ENCODE measurements around the gene PTPRN. TPM values are rescaled to one million over a fixed set of nuclear protein-coding genes. Genes with fewer than 3 reads are reported as not detected.

PTPRN gene
- total and polyA plus RNA-seq, 10 of the 15 experiments (the other 5 are each of a cell fraction or from before 2014, with no cell fraction given): 0.28 to 0.69 TPM; not detected in 8

DNA sequence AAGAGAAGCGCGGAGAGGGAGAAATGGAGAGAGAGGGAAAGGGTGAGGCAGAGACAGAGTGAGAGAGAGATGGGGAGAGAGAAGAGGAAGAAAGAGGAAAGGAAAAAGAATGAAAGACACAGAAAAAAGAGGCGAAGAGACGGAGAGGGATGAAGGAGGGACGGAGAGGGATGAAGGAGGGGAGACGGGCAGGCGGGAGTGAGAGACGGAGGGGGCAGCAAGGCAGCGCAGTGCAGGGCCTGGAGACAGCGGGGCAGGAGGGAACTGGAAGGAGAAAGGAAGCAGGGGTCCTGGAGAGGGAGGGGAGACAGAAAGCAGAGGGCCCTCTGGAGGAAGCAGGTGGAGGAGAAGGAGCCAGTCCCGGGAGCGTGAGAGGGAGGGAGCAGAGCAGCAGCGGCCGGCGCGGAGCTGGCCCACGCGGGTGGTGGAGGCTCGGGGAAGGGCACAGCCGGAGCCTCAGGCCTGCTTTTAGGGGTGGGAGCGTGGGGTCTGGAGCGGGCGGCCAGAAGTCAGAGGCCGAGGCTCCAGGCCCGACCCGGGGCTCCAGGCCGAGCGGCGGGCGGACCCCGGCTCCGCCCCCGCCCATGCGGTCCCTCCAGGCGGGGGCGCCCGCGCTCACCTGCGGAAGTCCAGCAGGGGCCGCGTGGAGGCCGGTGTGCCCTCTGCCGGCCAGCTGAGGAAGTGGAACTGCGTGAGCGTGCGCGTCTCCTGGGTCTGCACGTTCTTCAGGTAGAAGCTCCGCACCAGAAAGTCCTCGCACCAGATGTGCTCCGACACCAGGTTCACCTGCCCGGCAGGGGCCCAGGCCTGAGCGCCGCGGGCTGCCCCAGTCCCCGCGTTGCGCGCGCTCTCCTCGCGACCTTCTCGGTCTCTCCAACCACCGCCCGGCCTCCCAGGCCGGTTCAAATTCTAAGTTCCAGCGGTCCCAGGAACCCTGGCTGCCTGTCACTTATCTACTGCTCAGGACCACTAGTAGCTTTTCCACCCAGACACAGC lies 14.5 kb downstream of the PTPRN start (continued):
- TF ChIP-seq, protein P1, sequence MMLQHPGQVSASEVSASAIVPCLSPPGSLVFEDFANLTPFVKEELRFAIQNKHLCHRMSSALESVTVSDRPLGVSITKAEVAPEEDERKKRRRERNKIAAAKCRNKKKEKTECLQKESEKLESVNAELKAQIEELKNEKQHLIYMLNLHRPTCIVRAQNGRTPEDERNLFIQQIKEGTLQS (IDR thresholded peaks at IDR 0.05; ENCODE audit: borderline replicate concordance, extremely low read depth, low read depth, low read length): peak; percentile 51; the same call in 1 of the 2 replicates
- TF ChIP-seq, protein P2, sequence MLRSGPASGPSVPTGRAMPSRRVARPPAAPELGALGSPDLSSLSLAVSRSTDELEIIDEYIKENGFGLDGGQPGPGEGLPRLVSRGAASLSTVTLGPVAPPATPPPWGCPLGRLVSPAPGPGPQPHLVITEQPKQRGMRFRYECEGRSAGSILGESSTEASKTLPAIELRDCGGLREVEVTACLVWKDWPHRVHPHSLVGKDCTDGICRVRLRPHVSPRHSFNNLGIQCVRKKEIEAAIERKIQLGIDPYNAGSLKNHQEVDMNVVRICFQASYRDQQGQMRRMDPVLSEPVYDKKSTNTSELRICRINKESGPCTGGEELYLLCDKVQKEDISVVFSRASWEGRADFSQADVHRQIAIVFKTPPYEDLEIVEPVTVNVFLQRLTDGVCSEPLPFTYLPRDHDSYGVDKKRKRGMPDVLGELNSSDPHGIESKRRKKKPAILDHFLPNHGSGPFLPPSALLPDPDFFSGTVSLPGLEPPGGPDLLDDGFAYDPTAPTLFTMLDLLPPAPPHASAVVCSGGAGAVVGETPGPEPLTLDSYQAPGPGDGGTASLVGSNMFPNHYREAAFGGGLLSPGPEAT (IDR thresholded peaks at IDR 0.05; ENCODE audit: low read depth): no peak
- TF ChIP-seq NFXL1 (IDR thresholded peaks at IDR 0.05; ENCODE audit: borderline replicate concordance) (no peak), RELA (IDR thresholded peaks at IDR 0.05; ENCODE audit: borderline replicate concordance, partially characterized antibody) (peak; percentile 40), RBBP5 (conservative IDR thresholded peaks at IDR 0.05) (no peak), HDGF (IDR thresholded peaks at IDR 0.05) (peak; percentile 99), SIX5 (IDR thresholded peaks at IDR 0.05; ENCODE audit: low read depth, low read length, severe bottlenecking) (no peak), RB1 (IDR thresholded peaks at IDR 0.05; ENCODE audit: borderline replicate concordance) (peak; percentile 92; the same call in 1 of the 2 replicates), EED (IDR thresholded peaks at IDR 0.05; ENCODE audit: low read depth) (peak; percentile 19; the same call in 1 of the 2 replicates), RFX5 (IDR thresholded peaks at IDR 0.05; ENCODE audit: low read depth, low read length) (0 out of 2 replicates have a peak, but pooled peaks have one; percentile 30), CREB1 (IDR thresholded peaks at IDR 0.05; ENCODE audit: low read depth) (peak; percentile 63; the same call in 1 of the 2 replicates), GATAD2B (conservative IDR thresholded peaks at IDR 0.05; ENCODE audit: low read depth) (peak; percentile 99), ZNF217 (IDR thresholded peaks at IDR 0.05) (peak; percentile 85)
- TF ChIP-seq, protein P3, sequence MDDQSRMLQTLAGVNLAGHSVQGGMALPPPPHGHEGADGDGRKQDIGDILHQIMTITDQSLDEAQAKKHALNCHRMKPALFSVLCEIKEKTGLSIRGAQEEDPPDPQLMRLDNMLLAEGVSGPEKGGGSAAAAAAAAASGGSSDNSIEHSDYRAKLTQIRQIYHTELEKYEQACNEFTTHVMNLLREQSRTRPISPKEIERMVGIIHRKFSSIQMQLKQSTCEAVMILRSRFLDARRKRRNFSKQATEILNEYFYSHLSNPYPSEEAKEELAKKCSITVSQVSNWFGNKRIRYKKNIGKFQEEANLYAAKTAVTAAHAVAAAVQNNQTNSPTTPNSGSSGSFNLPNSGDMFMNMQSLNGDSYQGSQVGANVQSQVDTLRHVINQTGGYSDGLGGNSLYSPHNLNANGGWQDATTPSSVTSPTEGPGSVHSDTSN (IDR thresholded peaks at IDR 0.05; ENCODE audit: insufficient replicate concordance, low read depth, low read length): no peak
- TF ChIP-seq, protein P4, sequence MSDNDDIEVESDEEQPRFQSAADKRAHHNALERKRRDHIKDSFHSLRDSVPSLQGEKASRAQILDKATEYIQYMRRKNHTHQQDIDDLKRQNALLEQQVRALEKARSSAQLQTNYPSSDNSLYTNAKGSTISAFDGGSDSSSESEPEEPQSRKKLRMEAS (IDR thresholded peaks at IDR 0.05; ENCODE audit: low read depth, low read length): peak; percentile 91
- TF ChIP-seq, protein P5, sequence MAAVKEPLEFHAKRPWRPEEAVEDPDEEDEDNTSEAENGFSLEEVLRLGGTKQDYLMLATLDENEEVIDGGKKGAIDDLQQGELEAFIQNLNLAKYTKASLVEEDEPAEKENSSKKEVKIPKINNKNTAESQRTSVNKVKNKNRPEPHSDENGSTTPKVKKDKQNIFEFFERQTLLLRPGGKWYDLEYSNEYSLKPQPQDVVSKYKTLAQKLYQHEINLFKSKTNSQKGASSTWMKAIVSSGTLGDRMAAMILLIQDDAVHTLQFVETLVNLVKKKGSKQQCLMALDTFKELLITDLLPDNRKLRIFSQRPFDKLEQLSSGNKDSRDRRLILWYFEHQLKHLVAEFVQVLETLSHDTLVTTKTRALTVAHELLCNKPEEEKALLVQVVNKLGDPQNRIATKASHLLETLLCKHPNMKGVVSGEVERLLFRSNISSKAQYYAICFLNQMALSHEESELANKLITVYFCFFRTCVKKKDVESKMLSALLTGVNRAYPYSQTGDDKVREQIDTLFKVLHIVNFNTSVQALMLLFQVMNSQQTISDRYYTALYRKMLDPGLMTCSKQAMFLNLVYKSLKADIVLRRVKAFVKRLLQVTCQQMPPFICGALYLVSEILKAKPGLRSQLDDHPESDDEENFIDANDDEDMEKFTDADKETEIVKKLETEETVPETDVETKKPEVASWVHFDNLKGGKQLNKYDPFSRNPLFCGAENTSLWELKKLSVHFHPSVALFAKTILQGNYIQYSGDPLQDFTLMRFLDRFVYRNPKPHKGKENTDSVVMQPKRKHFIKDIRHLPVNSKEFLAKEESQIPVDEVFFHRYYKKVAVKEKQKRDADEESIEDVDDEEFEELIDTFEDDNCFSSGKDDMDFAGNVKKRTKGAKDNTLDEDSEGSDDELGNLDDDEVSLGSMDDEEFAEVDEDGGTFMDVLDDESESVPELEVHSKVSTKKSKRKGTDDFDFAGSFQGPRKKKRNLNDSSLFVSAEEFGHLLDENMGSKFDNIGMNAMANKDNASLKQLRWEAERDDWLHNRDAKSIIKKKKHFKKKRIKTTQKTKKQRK (IDR thresholded peaks at IDR 0.05; ENCODE audit: low read depth, low read length): no peak
- TF ChIP-seq, protein P6, sequence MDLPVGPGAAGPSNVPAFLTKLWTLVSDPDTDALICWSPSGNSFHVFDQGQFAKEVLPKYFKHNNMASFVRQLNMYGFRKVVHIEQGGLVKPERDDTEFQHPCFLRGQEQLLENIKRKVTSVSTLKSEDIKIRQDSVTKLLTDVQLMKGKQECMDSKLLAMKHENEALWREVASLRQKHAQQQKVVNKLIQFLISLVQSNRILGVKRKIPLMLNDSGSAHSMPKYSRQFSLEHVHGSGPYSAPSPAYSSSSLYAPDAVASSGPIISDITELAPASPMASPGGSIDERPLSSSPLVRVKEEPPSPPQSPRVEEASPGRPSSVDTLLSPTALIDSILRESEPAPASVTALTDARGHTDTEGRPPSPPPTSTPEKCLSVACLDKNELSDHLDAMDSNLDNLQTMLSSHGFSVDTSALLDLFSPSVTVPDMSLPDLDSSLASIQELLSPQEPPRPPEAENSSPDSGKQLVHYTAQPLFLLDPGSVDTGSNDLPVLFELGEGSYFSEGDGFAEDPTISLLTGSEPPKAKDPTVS (IDR thresholded peaks at IDR 0.05; ENCODE audit: low read depth, low read length): no peak

Measured in GM12878 (cell line).